HG02623 (cell line): ENCODE measurements around the gene KRT78.

Source experiments
- ATAC-seq: cut with Tn5 transposase; IDR thresholded peaks from one replicate; pipeline ENCODE4 v1.9.1; 2021; ENCODE audit warnings: moderate library complexity; ENCODE audit not compliant: unreplicated experiment

KRT78 gene

GRCh38 chr12:52813885-52814709, 34.7 kb downstream of the KRT78 start, which contains the start of gene KRT4:
Gene KRT4, minus strand, starts transcription at chr12:52814116. Its CDS starts 58 bp downstream, at chr12:52814058.
- ATAC-seq, result no peak

- no peak for ATAC-seq
Observed at GRCh38 chr12:52813203-52813819, 35.5 kb downstream of the KRT78 start.

GRCh38 chr12:52812749-52813148, 36.0 kb downstream of the KRT78 start:
- ATAC-seq, result no peak

GRCh38 chr12:52812073-52812400, 36.8 kb downstream of the KRT78 start:
- ATAC-seq, result no peak

- no peak for ATAC-seq
Observed at GRCh38 chr12:52811191-52812072, 37.4 kb downstream of the KRT78 start.

GRCh38 chr12:52810554-52810953, 38.2 kb downstream of the KRT78 start:
- no peak for ATAC-seq

GRCh38 chr12:52809166-52809565, 39.6 kb downstream of the KRT78 start:
- no peak for ATAC-seq

GRCh38 chr12:52808573-52809160, 40.1 kb downstream of the KRT78 start:
- ATAC-seq, result no peak

- no peak for ATAC-seq
Observed at GRCh38 chr12:52807544-52808470, 41.0 kb downstream of the KRT78 start.

- ATAC-seq, result no peak
Observed at GRCh38 chr12:52806821-52807543, 41.8 kb downstream of the KRT78 start.

GRCh38 chr12:52806169-52806811, 42.5 kb downstream of the KRT78 start:
- no peak for ATAC-seq

- no peak for ATAC-seq
Observed at GRCh38 chr12:52805739-52806138, 43.1 kb downstream of the KRT78 start.

- no peak for ATAC-seq
Observed at GRCh38 chr12:52805000-52805399, 43.8 kb downstream of the KRT78 start.

GRCh38 chr12:52802442-52802841, 46.4 kb downstream of the KRT78 start:
- no peak for ATAC-seq

GRCh38 chr12:52801773-52802172, 47.0 kb downstream of the KRT78 start:
- no peak for ATAC-seq

GRCh38 chr12:52800259-52800917, 48.4 kb downstream of the KRT78 start:
- no peak for ATAC-seq

- ATAC-seq, result no peak
Observed at GRCh38 chr12:52799505-52800211, 49.1 kb downstream of the KRT78 start.
